OCI-LY7 (cell line): ENCODE measurements around the gene SOAT2.

Source experiments
- EZH2phosphoT487 ChIP-seq: fragments of 200-600 bp; sonication (generic); IDR thresholded peaks from 2 replicates; pipeline ENCODE4 v1.6.1; 2018; ENCODE audit warnings: low read depth, borderline replicate concordance, mild to moderate bottlenecking, mixed run types, antibody characterized with exemption, low read length, moderate library complexity, mixed read lengths
- TF ChIP-seq, protein P1 (sequence below): fragments of 200-600 bp; sonication (generic); conservative IDR thresholded peaks from 2 replicates; pipeline ENCODE4 v1.5.1; 2014; ENCODE audit warnings: mild to moderate bottlenecking, antibody characterized with exemption, low read length, moderate library complexity, mixed read lengths

DNA sequence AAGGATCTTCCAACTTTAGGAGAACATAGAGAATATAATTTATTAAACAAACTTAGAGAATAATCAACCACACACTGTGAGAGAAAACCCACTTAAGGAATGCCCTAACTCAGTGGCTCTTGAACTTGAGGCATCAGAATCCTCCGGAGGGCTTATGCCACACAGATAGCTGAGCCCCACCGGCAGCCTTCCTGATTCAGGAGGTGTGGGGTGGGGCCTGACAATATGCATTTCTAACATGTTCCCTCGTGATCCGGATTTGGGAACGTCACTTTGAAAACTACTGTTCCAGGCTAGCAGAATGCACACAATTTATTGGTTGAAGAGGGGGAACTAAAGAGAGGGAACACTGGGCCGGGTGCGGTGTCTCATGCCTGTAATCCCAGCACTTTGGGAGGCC, 2.0 kb upstream of the SOAT2 start:
- TF ChIP-seq, protein P1, sequence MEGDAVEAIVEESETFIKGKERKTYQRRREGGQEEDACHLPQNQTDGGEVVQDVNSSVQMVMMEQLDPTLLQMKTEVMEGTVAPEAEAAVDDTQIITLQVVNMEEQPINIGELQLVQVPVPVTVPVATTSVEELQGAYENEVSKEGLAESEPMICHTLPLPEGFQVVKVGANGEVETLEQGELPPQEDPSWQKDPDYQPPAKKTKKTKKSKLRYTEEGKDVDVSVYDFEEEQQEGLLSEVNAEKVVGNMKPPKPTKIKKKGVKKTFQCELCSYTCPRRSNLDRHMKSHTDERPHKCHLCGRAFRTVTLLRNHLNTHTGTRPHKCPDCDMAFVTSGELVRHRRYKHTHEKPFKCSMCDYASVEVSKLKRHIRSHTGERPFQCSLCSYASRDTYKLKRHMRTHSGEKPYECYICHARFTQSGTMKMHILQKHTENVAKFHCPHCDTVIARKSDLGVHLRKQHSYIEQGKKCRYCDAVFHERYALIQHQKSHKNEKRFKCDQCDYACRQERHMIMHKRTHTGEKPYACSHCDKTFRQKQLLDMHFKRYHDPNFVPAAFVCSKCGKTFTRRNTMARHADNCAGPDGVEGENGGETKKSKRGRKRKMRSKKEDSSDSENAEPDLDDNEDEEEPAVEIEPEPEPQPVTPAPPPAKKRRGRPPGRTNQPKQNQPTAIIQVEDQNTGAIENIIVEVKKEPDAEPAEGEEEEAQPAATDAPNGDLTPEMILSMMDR = no peak
- no peak for TF ChIP-seq EZH2phosphoT487
